Mammary epithelial cell (primary cell): ENCODE measurements around the gene HOXC4.

Experiments used
- CTCF ChIP-seq, 2 donors: IDR thresholded peaks in 1 of 2; conservative IDR thresholded peaks in 1 of 2; 2 replicates each; pipeline ENCODE4 v1.5.1; 2011 to 2012; ENCODE audit warnings: inconsistent platforms in 2 of 2, low read length in 2 of 2, mild to moderate bottlenecking in 2 of 2, control low read depth in 1 of 2, low read depth in 1 of 2; ENCODE audit not compliant: insufficient read depth in 1 of 2; ENCODE audit errors: extremely low read depth in 1 of 2
- EZH2 ChIP-seq: IDR thresholded peaks from 2 replicates; pipeline ENCODE4 v1.6.1; 2012; ENCODE audit warnings: low read length, inconsistent platforms, borderline replicate concordance

- TF ChIP-seq CTCF (conservative IDR thresholded peaks at IDR 0.05 in 1 of 2, IDR thresholded peaks at IDR 0.05 in 1 of 2; ENCODE audit: extremely low read depth in 1 of 2, insufficient read depth in 1 of 2, low read depth in 1 of 2, low read length in 2 of 2) (no peak), EZH2 (no peak)
These were observed 30.4 kb upstream of the HOXC4 start for GRCh38 chr12:54022960-54023884.
